ENCODE results near the gene KRTAP22-2.

KRTAP22-2 gene

DNA sequence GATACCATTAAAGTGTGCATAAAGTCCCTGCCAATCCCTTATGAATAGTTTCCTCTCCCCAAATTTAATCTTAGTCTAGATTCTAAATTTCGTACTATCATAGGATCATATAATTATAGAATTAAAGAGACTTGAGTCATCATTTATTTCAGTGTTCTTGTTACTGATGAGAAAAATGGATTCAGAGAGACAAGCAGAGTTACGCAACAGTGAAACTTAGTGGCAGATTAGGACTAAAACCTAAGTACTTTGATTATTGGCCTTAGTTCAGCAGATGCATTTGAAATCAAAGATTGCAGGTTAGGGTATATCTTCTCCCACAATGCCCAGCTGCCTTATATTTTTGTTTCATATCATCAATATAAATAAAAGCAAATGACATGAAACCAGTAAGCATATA lies 28.2 kb downstream of the KRTAP22-2 start:
- DNase-seq: no peak

DNA sequence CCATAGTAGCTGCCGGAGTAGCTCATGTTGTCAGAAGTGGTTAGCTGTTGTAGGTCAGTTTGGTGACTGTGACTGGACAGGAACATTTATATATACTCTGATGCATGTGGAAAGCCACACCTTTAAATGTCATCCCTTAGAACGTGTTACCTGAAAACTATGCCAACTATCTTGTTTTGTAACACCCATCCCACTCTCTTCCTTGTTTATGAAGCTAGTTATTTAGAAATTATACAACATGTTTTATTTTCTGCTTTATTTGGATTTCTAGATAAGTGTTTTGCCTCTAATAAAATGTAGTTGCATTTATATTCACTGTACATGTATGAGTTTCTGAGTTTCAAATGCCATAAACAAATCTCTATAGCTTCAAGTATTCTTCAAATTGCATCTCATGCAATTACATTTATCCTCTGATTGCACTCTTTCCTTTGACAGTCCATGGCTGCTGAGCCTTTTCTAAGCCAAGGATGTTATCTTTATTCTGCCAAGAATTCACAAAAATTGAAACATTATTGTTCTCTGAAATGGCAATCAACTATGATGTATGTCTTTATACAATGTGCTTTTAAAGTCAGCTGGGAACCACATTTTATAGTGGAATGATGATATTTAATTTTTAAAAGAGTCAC lies 28.8 kb downstream of the KRTAP22-2 start, which contains the start of gene KRTAP19-7:
Gene KRTAP19-7, minus strand, starts transcription at position 51 of the 632 bp plus-strand sequence. Its CDS starts 25 bp downstream, at position 26.
- no peak for DNase-seq

DNA sequence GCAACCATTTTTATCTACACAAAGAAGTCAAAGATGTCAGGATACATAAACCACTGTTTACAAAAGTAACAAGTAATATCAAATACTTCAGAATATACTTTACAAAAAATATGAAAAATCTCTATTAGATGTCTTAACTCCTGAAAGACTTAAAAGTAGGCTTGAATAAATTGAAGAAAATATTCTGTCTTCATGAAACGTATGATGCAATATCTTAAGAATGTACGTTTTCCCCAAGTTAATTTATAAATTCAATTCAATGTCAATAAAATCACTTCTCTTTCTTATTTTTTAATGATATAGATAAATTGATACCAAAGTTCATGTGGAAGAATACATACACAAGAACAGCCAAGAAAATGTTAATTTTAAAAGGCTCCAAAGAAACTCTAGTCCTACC lies 35.1 kb downstream of the KRTAP22-2 start:
- no peak for DNase-seq

DNA sequence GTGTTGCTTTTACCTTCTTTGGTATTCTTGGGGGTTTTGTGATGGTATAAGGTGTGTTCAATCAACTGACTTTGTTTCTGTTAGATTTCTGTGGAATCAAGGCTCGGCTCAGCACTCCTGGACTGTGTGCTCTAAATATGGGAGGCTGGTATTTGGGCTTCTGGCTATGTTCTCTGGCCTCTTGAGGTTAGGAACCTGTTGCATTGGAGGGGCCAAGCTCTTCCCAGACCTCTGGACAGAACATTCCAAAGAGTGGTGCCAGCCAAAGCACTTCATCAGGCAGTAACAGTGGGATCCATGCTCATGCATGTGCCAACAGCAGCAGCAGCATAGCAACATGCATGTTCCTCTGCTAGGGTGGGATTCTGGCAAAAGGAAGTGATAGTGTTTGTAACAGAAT lies 37.4 kb downstream of the KRTAP22-2 start:
- DNase-seq: no peak

DNA sequence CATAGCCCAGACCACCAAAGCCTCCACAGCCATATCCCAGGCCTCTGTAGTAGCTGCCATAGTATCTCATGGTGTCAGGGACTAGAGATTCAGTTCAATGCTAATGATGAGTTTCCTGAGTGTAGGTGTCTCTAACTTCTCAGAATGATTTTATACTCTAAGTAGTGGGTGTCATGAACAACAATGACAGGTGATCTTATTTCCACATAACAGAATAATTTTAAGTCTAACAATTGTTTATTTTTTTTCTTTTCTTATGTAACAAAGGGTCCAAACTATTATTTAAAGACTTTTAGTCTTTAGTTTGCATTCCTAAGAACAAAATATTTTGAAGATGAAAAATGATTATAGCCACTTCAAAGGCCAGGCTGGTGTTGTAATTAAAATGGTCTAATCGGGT lies 48.4 kb downstream of the KRTAP22-2 start, which contains the start of gene KRTAP19-6:
Gene KRTAP19-6, minus strand, starts transcription at position 101 of the 400 bp plus-strand sequence. Its CDS starts 31 bp downstream, at position 70.
- no peak for DNase-seq
